ENCODE results near the gene PEF1.

Gene PEF1

DNA sequence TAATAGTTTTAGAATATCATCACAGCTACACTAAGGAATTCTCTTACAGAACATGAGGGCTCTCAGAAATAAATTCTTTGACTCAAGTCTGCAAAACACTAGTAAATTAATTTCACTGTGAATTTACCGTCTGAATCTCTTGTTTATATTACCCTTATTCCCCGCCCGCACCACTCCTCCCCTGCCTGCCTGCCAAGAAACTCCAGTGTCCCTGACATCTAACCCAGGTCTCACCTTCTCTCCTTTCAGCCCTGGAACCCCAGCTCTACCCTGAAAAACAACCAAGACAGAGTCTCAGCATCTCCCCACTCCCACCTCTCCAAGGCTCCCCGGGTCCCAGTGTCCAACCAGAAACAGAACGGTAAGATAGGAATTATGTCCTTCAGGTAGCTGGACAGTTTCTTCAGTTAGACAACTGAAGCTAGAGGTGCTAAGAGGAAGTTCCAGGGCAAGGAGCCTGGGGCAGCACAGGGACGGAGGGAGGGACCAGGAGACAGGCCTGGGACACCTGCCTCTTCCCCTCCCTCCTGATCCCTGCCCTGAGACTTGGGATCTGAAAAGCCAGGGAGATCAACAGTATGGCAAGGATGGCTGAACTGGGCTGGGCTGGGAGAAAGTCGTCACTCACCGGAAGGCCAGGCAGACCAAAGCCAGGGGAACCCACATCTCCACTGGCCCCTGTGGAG is 43.7 kb upstream of the PEF1 start:
- H3K9me2 ChIP-seq (replicated peaks; ENCODE audit: insufficient read depth, low read length), result no peaks in the 10 kb centered on the region
- H3K4me1 ChIP-seq (ENCODE audit: low read length), result no peaks in the 10 kb centered on the region
- H3K9ac ChIP-seq (ENCODE audit: low read length), result no peak overlapping the region
- no peak for DNase-seq
- H3K4me2 ChIP-seq (ENCODE audit: low read depth, low read length), result no peak overlapping the region
- peaks cover 94% of the 10 kb centered on the region for H3K27me3 ChIP-seq (replicated peaks; ENCODE audit: insufficient read depth, low read length)
- TF ChIP-seq, protein P1, sequence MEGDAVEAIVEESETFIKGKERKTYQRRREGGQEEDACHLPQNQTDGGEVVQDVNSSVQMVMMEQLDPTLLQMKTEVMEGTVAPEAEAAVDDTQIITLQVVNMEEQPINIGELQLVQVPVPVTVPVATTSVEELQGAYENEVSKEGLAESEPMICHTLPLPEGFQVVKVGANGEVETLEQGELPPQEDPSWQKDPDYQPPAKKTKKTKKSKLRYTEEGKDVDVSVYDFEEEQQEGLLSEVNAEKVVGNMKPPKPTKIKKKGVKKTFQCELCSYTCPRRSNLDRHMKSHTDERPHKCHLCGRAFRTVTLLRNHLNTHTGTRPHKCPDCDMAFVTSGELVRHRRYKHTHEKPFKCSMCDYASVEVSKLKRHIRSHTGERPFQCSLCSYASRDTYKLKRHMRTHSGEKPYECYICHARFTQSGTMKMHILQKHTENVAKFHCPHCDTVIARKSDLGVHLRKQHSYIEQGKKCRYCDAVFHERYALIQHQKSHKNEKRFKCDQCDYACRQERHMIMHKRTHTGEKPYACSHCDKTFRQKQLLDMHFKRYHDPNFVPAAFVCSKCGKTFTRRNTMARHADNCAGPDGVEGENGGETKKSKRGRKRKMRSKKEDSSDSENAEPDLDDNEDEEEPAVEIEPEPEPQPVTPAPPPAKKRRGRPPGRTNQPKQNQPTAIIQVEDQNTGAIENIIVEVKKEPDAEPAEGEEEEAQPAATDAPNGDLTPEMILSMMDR (IDR thresholded peaks at IDR 0.05; ENCODE audit: low read length), result no peak
- TF ChIP-seq EZH2 (optimal IDR thresholded peaks at IDR 0.05; ENCODE audit: low read depth, low read length) (no peak), EZH2phosphoT487 (IDR thresholded peaks at IDR 0.05; ENCODE audit: low read length) (no peak)
- H3K36me3 ChIP-seq (replicated peaks; ENCODE audit: insufficient read depth, low read length), result no peaks in the 10 kb centered on the region
- H3K79me2 ChIP-seq (ENCODE audit: low read length), result no peaks in the 10 kb centered on the region
- H3K4me3 ChIP-seq (ENCODE audit: low read length), result no peak overlapping the region
- no peak overlapping the region for H2AFZ ChIP-seq (ENCODE audit: low read length)
- no peaks in the 10 kb centered on the region for H3F3A ChIP-seq (ENCODE audit: insufficient read depth, low read length)
- no peaks in the 10 kb centered on the region for H3K9me3 ChIP-seq (replicated peaks; ENCODE audit: insufficient read depth, low read length)
- H3K27ac ChIP-seq (ENCODE audit: low read length), result no peak overlapping the region
- no peaks in the 10 kb centered on the region for H4K20me1 ChIP-seq (ENCODE audit: insufficient read depth, low read length)

DNA sequence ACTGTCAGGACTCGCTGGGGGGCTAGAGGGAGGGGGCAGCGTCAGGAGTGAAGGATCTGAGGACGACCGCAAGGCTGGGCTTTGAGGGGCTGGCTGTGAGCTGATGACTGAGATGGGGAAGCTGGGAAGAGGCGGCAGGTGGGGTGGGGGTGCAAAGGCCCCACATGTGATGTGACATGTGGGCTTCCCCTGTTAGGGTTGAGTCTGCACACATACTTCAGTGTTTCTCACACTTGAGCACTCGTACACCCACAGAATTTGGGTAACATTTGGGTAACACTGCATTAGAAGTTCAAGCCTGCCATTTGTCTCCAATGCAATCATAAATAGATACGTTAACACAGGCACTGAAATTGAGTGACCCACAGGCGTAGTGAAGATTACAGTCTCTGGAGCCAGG is 42.9 kb upstream of the PEF1 start:
- TF ChIP-seq, protein P1 (IDR thresholded peaks at IDR 0.05; ENCODE audit: low read length), result no peak
- TF ChIP-seq EZH2 (optimal IDR thresholded peaks at IDR 0.05; ENCODE audit: low read depth, low read length), result no peak
- TF ChIP-seq EZH2phosphoT487 (IDR thresholded peaks at IDR 0.05; ENCODE audit: low read length), result no peak
- Histone ChIP-seq H3K4me2 (ENCODE audit: low read depth, low read length) (no peak overlapping the region), H3K9me2 (replicated peaks; ENCODE audit: insufficient read depth, low read length) (no peaks in the 10 kb centered on the region)

DNA sequence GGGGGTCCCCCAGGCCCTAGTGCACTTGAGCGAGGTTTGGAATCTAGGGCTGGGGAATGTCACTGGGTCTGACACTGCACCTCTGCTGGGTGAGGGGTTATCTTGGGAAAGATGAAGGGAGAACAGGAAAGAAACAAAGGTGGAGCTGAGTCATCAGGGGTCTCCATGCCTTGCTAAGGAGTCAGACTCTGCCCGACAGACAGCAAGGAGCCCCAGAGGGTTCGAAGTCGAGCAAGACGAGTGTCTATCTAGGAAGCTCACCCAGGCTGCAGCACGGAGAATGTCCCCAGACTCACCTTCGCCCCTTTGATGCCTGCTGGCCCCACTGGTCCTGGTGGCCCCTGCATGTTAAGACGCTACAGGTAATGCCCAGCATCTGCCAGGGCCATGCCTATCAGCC is 41.1 kb upstream of the PEF1 start:
- H3K4me1 ChIP-seq (ENCODE audit: low read length), result no peaks in the 10 kb centered on the region
- H3K9me3 ChIP-seq (replicated peaks; ENCODE audit: insufficient read depth, low read length), result no peaks in the 10 kb centered on the region
- TF ChIP-seq EZH2 (optimal IDR thresholded peaks at IDR 0.05; ENCODE audit: low read depth, low read length), result no peak
- TF ChIP-seq, protein P1 (IDR thresholded peaks at IDR 0.05; ENCODE audit: low read length), result no peak
- TF ChIP-seq EZH2phosphoT487 (IDR thresholded peaks at IDR 0.05; ENCODE audit: low read length), result no peak
- H3K4me3 ChIP-seq (ENCODE audit: low read length), result no peak overlapping the region
- H3K79me2 ChIP-seq (ENCODE audit: low read length), result no peaks in the 10 kb centered on the region
- no peak overlapping the region for H3K4me2 ChIP-seq (ENCODE audit: low read depth, low read length)
- H3K27ac ChIP-seq (ENCODE audit: low read length), result no peak overlapping the region
- H3K9ac ChIP-seq (ENCODE audit: low read length), result no peak overlapping the region
- H3K36me3 ChIP-seq (replicated peaks; ENCODE audit: insufficient read depth, low read length), result no peaks in the 10 kb centered on the region
- H3K9me2 ChIP-seq (replicated peaks; ENCODE audit: insufficient read depth, low read length), result no peaks in the 10 kb centered on the region
- no peaks in the 10 kb centered on the region for H3F3A ChIP-seq (ENCODE audit: insufficient read depth, low read length)
- H2AFZ ChIP-seq (ENCODE audit: low read length), result no peak overlapping the region
- H4K20me1 ChIP-seq (ENCODE audit: insufficient read depth, low read length), result no peaks in the 10 kb centered on the region
- peaks cover 96% of the 10 kb centered on the region for H3K27me3 ChIP-seq (replicated peaks; ENCODE audit: insufficient read depth, low read length)
- no peak for DNase-seq

More for the DNA sequence above, 42.9 kb upstream of the PEF1 start:
- Histone ChIP-seq H3K27me3 (replicated peaks; ENCODE audit: insufficient read depth, low read length) (peaks cover 94% of the 10 kb centered on the region), H4K20me1 (ENCODE audit: insufficient read depth, low read length) (no peaks in the 10 kb centered on the region), H3K27ac (ENCODE audit: low read length) (no peak overlapping the region), H3K79me2 (ENCODE audit: low read length) (no peaks in the 10 kb centered on the region), H3F3A (ENCODE audit: insufficient read depth, low read length) (no peaks in the 10 kb centered on the region), H3K36me3 (replicated peaks; ENCODE audit: insufficient read depth, low read length) (no peaks in the 10 kb centered on the region), H3K4me3 (ENCODE audit: low read length) (no peak overlapping the region), H2AFZ (ENCODE audit: low read length) (no peak overlapping the region), H3K4me1 (ENCODE audit: low read length) (no peaks in the 10 kb centered on the region), H3K9me3 (replicated peaks; ENCODE audit: insufficient read depth, low read length) (no peaks in the 10 kb centered on the region), H3K9ac (ENCODE audit: low read length) (no peak overlapping the region)
- no peak for DNase-seq
